Measurements from ENCODE around the gene TECTB.

GRCh38 chr10:112275512-112276245, 7.5 kb upstream of the TECTB start:
- TF ChIP-seq GATA3 (IDR thresholded peaks at IDR 0.05; ENCODE audit: low read depth, low read length) (no peak), GATA2 (IDR thresholded peaks at IDR 0.05; ENCODE audit: low read depth, low read length) (no peak)

All from SH-SY5Y (cell line).